ENCODE data around the gene CST11. TPM values are rescaled to one million over a fixed set of nuclear protein-coding genes. Genes with fewer than 3 reads are reported as not detected.

The CST11 gene
- total RNA-seq, 1 donor from 2014 or later, result not detected

GRCh38 chr20:23441850-23442313 lies 10.8 kb downstream of the CST11 start:
- peaks cover 3% of the 10 kb centered on the region for H3K27me3 Mint-ChIP-seq (ENCODE audit: unreplicated experiment)
- no peak overlapping the region for H3K4me3 Mint-ChIP-seq (ENCODE audit: unreplicated experiment)
- TF ChIP-seq CTCF (IDR thresholded peaks at IDR 0.05), result peak; percentile 95
- peaks cover 4% of the 10 kb centered on the region for H3K4me1 Mint-ChIP-seq (ENCODE audit: unreplicated experiment)
- H3K36me3 Mint-ChIP-seq (ENCODE audit: unreplicated experiment), result no peaks in the 10 kb centered on the region
- H3K27ac Mint-ChIP-seq (ENCODE audit: unreplicated experiment), result no peak overlapping the region
- no peaks in the 10 kb centered on the region for H3K9me3 Mint-ChIP-seq (ENCODE audit: unreplicated experiment)
- DNase-seq (ENCODE audit: extremely low spot score, unreplicated experiment), result peak; percentile 89

DNA sequence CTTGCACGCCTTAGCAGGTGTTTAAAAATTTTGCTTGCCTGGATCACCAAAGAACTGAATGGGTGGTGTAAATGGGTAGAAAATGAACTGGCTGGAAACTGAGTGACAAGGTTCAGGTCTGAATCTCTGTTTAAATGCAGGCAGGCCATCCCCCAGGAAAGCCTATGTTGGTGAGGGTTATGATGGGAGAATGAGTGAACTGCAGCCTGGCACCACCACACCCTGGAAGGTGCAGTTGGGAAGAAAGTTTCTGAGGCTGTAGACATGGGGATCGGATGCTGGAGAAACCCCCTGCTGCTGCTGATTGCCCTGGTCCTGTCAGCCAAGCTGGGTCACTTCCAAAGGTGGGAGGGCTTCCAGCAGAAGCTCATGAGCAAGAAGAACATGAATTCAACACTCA lies 12.7 kb downstream of the CST11 start:
- H3K27ac Mint-ChIP-seq (ENCODE audit: unreplicated experiment), result no peak overlapping the region

GRCh38 chr20:23438661-23439060 lies 14.0 kb downstream of the CST11 start:
- H3K36me3 Mint-ChIP-seq (ENCODE audit: unreplicated experiment), result no peaks in the 10 kb centered on the region
- no peak overlapping the region for H3K27ac Mint-ChIP-seq (ENCODE audit: unreplicated experiment)
- peaks cover 8% of the 10 kb centered on the region for H3K27me3 Mint-ChIP-seq (ENCODE audit: unreplicated experiment)
- H3K4me1 Mint-ChIP-seq (ENCODE audit: unreplicated experiment), result peaks cover 2% of the 10 kb centered on the region
- H3K4me3 Mint-ChIP-seq (ENCODE audit: unreplicated experiment), result no peak overlapping the region
- DNase-seq (ENCODE audit: extremely low spot score, unreplicated experiment), result no peak
- TF ChIP-seq CTCF (IDR thresholded peaks at IDR 0.05), result no peak
- no peaks in the 10 kb centered on the region for H3K9me3 Mint-ChIP-seq (ENCODE audit: unreplicated experiment)

More for the DNA sequence above, 12.7 kb downstream of the CST11 start:
- Mint-ChIP-seq H3K36me3 (ENCODE audit: unreplicated experiment) (no peaks in the 10 kb centered on the region), H3K4me3 (ENCODE audit: unreplicated experiment) (no peak overlapping the region), H3K4me1 (ENCODE audit: unreplicated experiment) (peaks cover 2% of the 10 kb centered on the region), H3K9me3 (ENCODE audit: unreplicated experiment) (no peaks in the 10 kb centered on the region), H3K27me3 (ENCODE audit: unreplicated experiment) (peaks cover 6% of the 10 kb centered on the region)
- DNase-seq (ENCODE audit: extremely low spot score, unreplicated experiment), result no peak
- no peak for TF ChIP-seq CTCF (IDR thresholded peaks at IDR 0.05)

DNA sequence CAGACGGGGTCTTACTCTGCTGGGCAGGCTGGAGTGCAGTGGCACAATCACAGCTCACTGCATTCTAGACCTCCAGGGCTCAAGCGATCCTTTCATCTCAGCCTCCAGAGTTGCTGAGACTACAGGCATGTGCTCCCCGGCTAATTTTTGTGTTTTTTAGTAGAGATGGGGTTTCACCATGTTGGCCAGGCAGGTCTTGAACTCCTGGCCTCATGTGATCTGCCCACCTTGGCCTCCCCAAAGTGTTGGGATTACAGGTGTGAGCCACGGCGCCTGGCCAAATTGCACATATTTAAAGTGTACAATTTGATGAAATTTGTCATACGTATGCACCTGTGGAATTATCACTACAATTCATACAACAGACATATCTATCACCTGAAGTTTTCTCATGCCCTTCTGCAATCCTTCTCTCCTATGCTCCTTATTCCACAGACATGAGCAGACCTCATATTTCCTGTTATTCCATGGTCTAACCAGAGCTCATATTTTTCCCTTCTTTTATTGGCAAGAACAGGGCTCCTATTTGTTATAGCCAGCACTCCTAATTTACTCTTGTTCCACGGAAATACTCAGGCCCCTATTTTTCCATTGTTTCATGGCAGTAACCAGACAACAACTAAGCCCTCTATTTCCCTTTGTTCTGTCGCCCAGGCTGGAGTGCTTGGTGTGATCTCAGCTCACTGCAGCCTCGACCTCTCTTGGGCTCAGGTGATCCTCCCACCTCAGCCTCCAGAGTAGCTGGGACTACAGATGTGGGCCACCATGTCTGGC lies 15.4 kb downstream of the CST11 start:
- Mint-ChIP-seq H3K36me3 (ENCODE audit: unreplicated experiment) (no peaks in the 10 kb centered on the region), H3K4me3 (ENCODE audit: unreplicated experiment) (no peak overlapping the region), H3K9me3 (ENCODE audit: unreplicated experiment) (no peaks in the 10 kb centered on the region), H3K27ac (ENCODE audit: unreplicated experiment) (no peak overlapping the region), H3K27me3 (ENCODE audit: unreplicated experiment) (peaks cover 11% of the 10 kb centered on the region), H3K4me1 (ENCODE audit: unreplicated experiment) (peaks cover 2% of the 10 kb centered on the region)
- no peak for TF ChIP-seq CTCF (IDR thresholded peaks at IDR 0.05)
- DNase-seq (ENCODE audit: extremely low spot score, unreplicated experiment), result no peak

DNA sequence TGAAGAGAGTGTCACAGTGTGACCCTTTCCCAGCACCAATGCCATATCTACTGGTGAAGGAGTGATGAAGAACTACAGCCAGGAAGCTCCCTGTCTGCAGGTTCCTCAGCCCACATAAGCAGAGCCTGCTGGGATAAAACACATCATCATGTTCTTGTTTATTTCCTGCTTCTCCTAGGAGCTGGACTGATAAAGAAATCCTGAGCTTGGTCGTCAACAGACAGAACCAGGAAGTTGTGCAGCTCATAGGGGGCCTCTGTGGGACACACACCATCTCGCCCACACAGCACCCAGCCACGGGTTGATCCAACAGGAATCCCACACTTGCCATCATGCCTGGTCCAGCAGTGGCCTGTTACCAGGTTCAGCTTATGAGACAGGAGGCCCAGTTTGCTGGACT lies 16.0 kb downstream of the CST11 start:
- peaks cover 2% of the 10 kb centered on the region for H3K4me1 Mint-ChIP-seq (ENCODE audit: unreplicated experiment)
- H3K9me3 Mint-ChIP-seq (ENCODE audit: unreplicated experiment), result no peaks in the 10 kb centered on the region
- H3K4me3 Mint-ChIP-seq (ENCODE audit: unreplicated experiment), result no peak overlapping the region
- peak; percentile 56 for DNase-seq (ENCODE audit: extremely low spot score, unreplicated experiment)
- no peaks in the 10 kb centered on the region for H3K36me3 Mint-ChIP-seq (ENCODE audit: unreplicated experiment)
- H3K27ac Mint-ChIP-seq (ENCODE audit: unreplicated experiment), result no peak overlapping the region
- TF ChIP-seq CTCF (IDR thresholded peaks at IDR 0.05), result no peak
- peaks cover 8% of the 10 kb centered on the region for H3K27me3 Mint-ChIP-seq (ENCODE audit: unreplicated experiment)
